DOHH2 (cell line): ENCODE results near the gene MUL1.

Source experiments
- H3F3A ChIP-seq: fragments of 200-600 bp; sonication (generic), shearing (Covaris generic); 2 replicates; pipeline ENCODE4 v1.6.0; 2016; ENCODE audit warnings: antibody characterized with exemption, mild to moderate bottlenecking; ENCODE audit not compliant: control insufficient read depth, insufficient read depth
- H3K27ac ChIP-seq: fragments of 200-600 bp; sonication (generic); 2 replicates; pipeline ENCODE4 v1.5.1; 2014; ENCODE audit warnings: low read depth, mild to moderate bottlenecking, low read length, moderate library complexity
- H3K27me3 ChIP-seq: fragments of 200-600 bp; sonication (generic); 2 replicates; pipeline ENCODE4 v1.6.1; 2014; ENCODE audit warnings: mild to moderate bottlenecking, low read length, mixed read lengths; ENCODE audit not compliant: control insufficient read depth
- H3K36me3 ChIP-seq: fragments of 200-600 bp; sonication (generic); 2 replicates; pipeline ENCODE4 v1.6.1; 2014; ENCODE audit warnings: mild to moderate bottlenecking, low read length, moderate library complexity, mixed read lengths; ENCODE audit not compliant: control insufficient read depth
- H3K4me1 ChIP-seq: fragments of 200-600 bp; sonication (generic); 2 replicates; pipeline ENCODE4 v1.6.1; 2014; ENCODE audit warnings: mild to moderate bottlenecking, low read length, mixed read lengths; ENCODE audit not compliant: control insufficient read depth
- H3K4me2 ChIP-seq: fragments of 200-600 bp; sonication (generic); 2 replicates; pipeline ENCODE4 v1.6.0; 2014; ENCODE audit warnings: mild to moderate bottlenecking, low read length, moderate library complexity
- H3K4me3 ChIP-seq: fragments of 200-600 bp; sonication (generic); 2 replicates; pipeline ENCODE4 v1.5.1; 2014; ENCODE audit warnings: mild to moderate bottlenecking, low read length, mixed read lengths
- H3K79me2 ChIP-seq: fragments of 200-600 bp; sonication (generic); 2 replicates; pipeline ENCODE4 v1.6.1; 2014; ENCODE audit warnings: mild to moderate bottlenecking, low read length, mixed read lengths; ENCODE audit not compliant: control insufficient read depth
- H3K9me2 ChIP-seq: fragments of 200-600 bp; sonication (generic); replicated peaks from 2 replicates; pipeline ENCODE4 v1.6.1; 2014; ENCODE audit warnings: mild to moderate bottlenecking, low read length, mixed read lengths; ENCODE audit not compliant: control insufficient read depth
- H3K9me3 ChIP-seq: fragments of 200-600 bp; sonication (generic); 2 replicates; pipeline ENCODE4 v1.6.1; 2014; ENCODE audit warnings: antibody characterized with exemption, low read length, mixed read lengths; ENCODE audit not compliant: control insufficient read depth, insufficient read depth
- H4K20me1 ChIP-seq: fragments of 200-600 bp; sonication (generic); 2 replicates; pipeline ENCODE4 v1.6.0; 2014; ENCODE audit warnings: low read depth, mild to moderate bottlenecking, antibody characterized with exemption, low read length, moderate library complexity; ENCODE audit not compliant: control insufficient read depth, insufficient read depth
- EZH2phosphoT487 ChIP-seq: fragments of 200-600 bp; sonication (generic); IDR thresholded peaks from 2 replicates; pipeline ENCODE4 v1.6.1; 2017; ENCODE audit warnings: borderline replicate concordance, mild to moderate bottlenecking, antibody characterized with exemption, low read length, moderate library complexity, mixed read lengths
- TF ChIP-seq, protein P1 (sequence below): fragments of 200-600 bp; sonication (generic); IDR thresholded peaks from one replicate; pipeline ENCODE4 v1.5.1; 2014; ENCODE audit warnings: antibody characterized with exemption, mild to moderate bottlenecking, low read depth, low read length; ENCODE audit not compliant: poor library complexity, severe bottlenecking

MUL1 gene

DNA sequence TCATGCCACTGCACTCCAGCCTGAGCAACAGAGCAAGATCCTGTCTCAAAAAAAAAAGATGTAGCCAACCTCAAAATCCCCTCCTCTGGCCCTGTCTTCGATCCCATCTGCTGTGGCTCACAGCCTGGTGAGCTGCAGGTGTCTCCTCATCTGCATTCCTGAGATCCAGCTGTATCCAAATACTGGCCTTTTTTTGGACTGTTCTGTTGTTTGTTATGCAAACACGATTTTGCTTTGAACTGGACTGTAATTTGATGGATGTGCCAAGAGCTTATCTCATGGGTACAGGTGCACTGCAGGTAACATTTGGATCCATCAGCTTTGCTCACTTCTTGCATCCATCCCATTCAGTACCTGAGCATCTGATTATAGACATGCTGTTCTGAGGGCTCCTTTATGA is 30.3 kb upstream of the MUL1 start:
- H3K27me3 ChIP-seq = peaks cover 26% of the 10 kb centered on the region
- no peaks in the 10 kb centered on the region for H3K79me2 ChIP-seq
- no peaks in the 10 kb centered on the region for H3K9me2 ChIP-seq
- no peak overlapping the region for H3K4me2 ChIP-seq
- H3K27ac ChIP-seq = no peak overlapping the region
- H4K20me1 ChIP-seq = no peaks in the 10 kb centered on the region
- no peaks in the 10 kb centered on the region for H3K36me3 ChIP-seq
- no peaks in the 10 kb centered on the region for H3K9me3 ChIP-seq
- TF ChIP-seq, protein P1, sequence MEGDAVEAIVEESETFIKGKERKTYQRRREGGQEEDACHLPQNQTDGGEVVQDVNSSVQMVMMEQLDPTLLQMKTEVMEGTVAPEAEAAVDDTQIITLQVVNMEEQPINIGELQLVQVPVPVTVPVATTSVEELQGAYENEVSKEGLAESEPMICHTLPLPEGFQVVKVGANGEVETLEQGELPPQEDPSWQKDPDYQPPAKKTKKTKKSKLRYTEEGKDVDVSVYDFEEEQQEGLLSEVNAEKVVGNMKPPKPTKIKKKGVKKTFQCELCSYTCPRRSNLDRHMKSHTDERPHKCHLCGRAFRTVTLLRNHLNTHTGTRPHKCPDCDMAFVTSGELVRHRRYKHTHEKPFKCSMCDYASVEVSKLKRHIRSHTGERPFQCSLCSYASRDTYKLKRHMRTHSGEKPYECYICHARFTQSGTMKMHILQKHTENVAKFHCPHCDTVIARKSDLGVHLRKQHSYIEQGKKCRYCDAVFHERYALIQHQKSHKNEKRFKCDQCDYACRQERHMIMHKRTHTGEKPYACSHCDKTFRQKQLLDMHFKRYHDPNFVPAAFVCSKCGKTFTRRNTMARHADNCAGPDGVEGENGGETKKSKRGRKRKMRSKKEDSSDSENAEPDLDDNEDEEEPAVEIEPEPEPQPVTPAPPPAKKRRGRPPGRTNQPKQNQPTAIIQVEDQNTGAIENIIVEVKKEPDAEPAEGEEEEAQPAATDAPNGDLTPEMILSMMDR = no peak
- no peaks in the 10 kb centered on the region for H3F3A ChIP-seq
- no peak overlapping the region for H3K4me3 ChIP-seq
- no peaks in the 10 kb centered on the region for H3K4me1 ChIP-seq

DNA sequence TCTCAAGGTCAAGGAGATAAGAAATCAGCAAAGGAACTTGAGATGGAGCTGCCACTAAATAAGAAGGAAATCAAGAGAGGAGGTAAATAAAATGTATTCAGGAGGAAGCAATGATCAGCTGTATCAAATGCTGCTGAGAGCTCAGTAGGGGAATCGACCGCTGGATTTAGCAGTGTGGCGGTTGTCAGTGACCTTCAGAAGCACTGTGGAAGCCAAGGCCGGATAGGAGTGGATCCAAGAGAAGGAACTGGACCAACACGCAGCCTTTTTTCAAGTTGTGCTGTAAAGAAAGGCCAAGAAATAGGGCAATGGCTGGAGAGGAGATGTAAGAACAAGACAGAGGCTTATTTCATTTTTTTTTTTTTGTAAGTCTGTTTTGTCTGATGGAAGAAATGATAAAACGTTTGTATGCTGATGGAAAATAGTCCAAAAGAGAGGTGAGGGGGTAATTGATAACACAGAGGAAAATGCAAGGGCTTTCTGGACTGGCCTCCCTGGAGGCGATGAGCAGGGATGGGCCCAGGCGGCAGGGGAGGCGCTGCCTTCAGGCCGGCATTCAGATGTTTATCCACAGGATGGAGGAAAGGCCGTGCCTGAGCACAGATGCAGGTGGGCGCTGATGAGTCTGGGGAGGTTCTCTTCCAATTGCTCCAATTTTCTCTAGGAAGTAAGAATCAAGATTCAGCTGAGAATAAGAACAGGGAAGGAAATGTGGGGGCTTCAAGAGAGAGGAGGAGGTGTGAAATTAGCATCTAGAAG is 26.9 kb upstream of the MUL1 start:
- TF ChIP-seq, protein P1 = no peak
- TF ChIP-seq EZH2phosphoT487 = no peak
- no peaks in the 10 kb centered on the region for H3K9me3 ChIP-seq
- peaks cover 37% of the 10 kb centered on the region for H3K27me3 ChIP-seq

DNA sequence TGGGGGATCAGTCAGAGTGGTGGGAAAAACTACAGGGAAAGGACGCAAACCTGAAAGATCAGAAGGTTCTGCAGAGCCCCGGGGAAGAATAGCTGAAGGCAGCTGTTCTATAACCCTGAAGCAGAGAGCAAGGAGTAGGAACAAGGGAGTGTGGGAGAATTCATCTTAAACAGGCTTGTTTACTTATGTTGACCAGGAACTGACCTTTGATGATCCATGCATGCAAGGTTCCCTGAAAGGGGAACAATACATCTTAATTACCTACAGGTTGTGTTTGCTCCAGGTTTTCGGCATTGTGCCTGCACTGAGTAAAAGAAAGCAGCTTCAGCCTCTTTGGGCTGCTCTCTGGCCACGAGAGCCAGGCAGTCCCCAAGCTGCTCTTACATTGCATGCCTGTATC is 25.7 kb upstream of the MUL1 start:
- Histone ChIP-seq H3F3A (no peaks in the 10 kb centered on the region), H3K4me1 (no peaks in the 10 kb centered on the region)
- TF ChIP-seq EZH2phosphoT487 = no peak
- TF ChIP-seq, protein P1 = no peak

More for the DNA sequence above, 26.9 kb upstream of the MUL1 start:
- H3K4me2 ChIP-seq = no peak overlapping the region
- no peaks in the 10 kb centered on the region for H3K4me1 ChIP-seq
- no peaks in the 10 kb centered on the region for H3K9me2 ChIP-seq
- no peaks in the 10 kb centered on the region for H4K20me1 ChIP-seq
- no peak overlapping the region for H3K4me3 ChIP-seq
- no peaks in the 10 kb centered on the region for H3K36me3 ChIP-seq
- no peak overlapping the region for H3K27ac ChIP-seq
- H3F3A ChIP-seq = no peaks in the 10 kb centered on the region
- no peaks in the 10 kb centered on the region for H3K79me2 ChIP-seq

More for the DNA sequence above, 25.7 kb upstream of the MUL1 start:
- Histone ChIP-seq H3K4me3 (no peak overlapping the region), H4K20me1 (no peaks in the 10 kb centered on the region), H3K9me2 (no peaks in the 10 kb centered on the region), H3K36me3 (no peaks in the 10 kb centered on the region), H3K79me2 (no peaks in the 10 kb centered on the region), H3K4me2 (no peak overlapping the region), H3K27ac (no peak overlapping the region), H3K9me3 (no peaks in the 10 kb centered on the region), H3K27me3 (peaks cover 40% of the 10 kb centered on the region)
